IPS-NIHi7 (cell line): ENCODE measurements around the gene CASTOR1.
A peak's percentile ranks its signal among the peaks of the same experiment; 100 is the strongest.

Source experiments
- DNase-seq: peaks from one replicate; pipeline ENCODE4 v3.0.0; 2012; ENCODE audit warnings: mixed read lengths; ENCODE audit errors: extremely low spot score

Gene CASTOR1

DNA sequence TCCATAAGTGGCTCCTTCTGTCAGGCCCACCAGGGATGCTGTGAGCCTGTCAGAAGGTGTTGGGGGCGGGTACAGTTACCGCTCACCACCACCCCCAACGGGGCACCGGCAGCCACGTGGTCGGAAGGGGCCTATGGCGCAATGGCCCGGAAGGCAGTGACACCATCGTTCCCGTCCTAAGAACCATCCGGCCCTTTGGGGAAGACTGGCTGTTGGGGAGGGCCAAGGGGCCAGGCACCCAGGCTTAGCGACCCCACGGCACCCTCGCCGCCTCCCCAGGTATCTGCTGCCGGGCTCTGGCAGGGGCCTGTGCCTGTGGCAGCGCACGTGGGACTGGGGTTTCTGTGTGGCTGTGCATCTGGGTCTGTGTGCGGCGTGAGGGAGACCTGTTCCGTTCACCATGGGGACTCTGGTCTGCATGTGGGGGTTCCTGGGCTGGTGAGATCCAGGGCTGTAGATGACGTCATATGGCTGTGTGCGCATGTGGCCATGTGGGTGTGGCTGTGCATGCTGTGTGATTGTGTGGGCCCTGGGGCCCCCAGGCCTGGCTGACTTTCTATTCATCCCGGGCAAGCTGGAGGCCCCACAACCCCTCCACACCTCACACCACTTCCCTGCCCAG is 23.4 kb downstream of the CASTOR1 start:
- no peak for DNase-seq

- no peak for DNase-seq
Observed at GRCh38 chr22:30265131-30265720, 24.1 kb downstream of the CASTOR1 start.

GRCh38 chr22:30263883-30264282 is 25.4 kb downstream of the CASTOR1 start:
- DNase-seq, result no peak

GRCh38 chr22:30262917-30263741 is 26.2 kb downstream of the CASTOR1 start:
- DNase-seq, result peak; percentile 83

GRCh38 chr22:30262112-30262511 is 27.2 kb downstream of the CASTOR1 start:
- DNase-seq, result no peak

GRCh38 chr22:30261134-30261533 is 28.2 kb downstream of the CASTOR1 start:
- no peak for DNase-seq

DNA sequence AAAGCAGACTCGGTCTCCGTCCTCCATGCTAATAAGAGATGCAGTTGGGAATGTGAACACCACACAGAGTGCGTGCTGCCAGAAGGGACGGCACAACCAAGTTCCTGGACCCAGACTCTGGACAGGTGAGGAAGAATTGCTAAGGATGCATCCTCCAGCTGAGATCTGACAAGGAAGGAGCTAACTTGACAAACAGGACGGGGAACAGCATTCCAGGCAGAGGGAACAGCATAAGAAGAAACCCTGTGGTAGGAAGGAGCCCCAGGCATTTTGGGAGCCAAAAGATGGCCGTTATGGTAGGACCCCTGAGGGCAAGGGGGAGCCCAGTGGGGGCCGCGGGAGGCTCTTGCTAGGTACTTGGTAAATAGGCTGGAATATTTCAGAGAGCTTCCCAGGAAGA is 28.6 kb downstream of the CASTOR1 start:
- DNase-seq, result no peak

- DNase-seq, result no peak
Observed at GRCh38 chr22:30260276-30260675, 29.0 kb downstream of the CASTOR1 start.

DNA sequence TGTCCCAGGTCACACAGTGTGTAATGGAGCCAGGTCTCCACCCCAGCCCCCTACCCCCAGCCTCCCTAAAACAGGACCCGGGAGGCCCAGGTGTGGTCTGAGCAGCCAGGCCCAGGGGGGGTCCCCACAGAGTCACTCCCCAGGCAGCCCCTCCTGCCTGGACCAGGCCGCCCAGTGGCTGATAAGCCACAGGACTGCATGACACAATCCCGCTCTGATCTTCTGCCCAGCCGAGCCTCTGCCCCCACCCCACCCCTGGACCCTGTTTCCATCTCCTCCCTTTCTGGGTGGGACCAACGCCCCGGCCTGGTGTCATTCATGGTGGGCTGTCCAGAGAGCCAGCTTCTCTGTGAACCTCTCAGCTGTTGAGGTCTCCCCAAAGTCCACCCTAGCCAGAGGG is 35.0 kb downstream of the CASTOR1 start:
- DNase-seq, result no peak

GRCh38 chr22:30253205-30253852 is 36.0 kb downstream of the CASTOR1 start:
- no peak for DNase-seq

- no peak for DNase-seq
Observed at GRCh38 chr22:30252411-30253204, 36.7 kb downstream of the CASTOR1 start.

GRCh38 chr22:30251711-30252110 is 37.6 kb downstream of the CASTOR1 start:
- DNase-seq, result no peak

DNA sequence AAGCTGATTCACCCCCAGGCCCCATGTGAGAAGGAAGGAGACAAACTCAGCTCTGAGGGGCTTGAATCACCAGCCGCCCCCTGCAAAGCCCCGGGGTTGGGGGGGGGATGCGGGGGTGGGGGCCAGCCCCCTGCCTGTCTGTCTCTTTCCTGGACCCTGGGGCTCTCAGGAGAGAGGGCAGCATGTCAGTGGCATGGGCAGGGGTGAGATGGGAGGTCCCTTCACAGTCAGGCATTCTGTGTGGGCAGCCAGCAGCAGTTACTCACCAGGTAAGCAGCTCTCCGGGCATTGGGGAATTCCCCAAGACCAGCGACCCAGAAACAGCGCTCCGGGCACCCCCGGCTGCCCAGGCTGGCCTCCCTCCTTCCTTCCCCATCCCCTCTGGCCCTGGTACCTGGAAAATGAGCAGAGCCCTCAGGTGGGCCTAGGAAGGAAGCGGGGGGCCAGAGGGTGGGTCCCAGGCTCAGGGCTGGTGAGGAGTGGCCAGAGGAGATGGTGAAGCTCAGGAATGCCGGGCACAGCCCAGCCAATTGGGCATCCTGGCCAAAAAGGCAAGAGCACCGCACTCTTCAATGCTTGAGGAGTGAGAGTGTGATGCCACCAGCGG is 38.5 kb downstream of the CASTOR1 start:
- DNase-seq, result no peak

GRCh38 chr22:30250039-30250565 is 39.2 kb downstream of the CASTOR1 start:
- no peak for DNase-seq

DNA sequence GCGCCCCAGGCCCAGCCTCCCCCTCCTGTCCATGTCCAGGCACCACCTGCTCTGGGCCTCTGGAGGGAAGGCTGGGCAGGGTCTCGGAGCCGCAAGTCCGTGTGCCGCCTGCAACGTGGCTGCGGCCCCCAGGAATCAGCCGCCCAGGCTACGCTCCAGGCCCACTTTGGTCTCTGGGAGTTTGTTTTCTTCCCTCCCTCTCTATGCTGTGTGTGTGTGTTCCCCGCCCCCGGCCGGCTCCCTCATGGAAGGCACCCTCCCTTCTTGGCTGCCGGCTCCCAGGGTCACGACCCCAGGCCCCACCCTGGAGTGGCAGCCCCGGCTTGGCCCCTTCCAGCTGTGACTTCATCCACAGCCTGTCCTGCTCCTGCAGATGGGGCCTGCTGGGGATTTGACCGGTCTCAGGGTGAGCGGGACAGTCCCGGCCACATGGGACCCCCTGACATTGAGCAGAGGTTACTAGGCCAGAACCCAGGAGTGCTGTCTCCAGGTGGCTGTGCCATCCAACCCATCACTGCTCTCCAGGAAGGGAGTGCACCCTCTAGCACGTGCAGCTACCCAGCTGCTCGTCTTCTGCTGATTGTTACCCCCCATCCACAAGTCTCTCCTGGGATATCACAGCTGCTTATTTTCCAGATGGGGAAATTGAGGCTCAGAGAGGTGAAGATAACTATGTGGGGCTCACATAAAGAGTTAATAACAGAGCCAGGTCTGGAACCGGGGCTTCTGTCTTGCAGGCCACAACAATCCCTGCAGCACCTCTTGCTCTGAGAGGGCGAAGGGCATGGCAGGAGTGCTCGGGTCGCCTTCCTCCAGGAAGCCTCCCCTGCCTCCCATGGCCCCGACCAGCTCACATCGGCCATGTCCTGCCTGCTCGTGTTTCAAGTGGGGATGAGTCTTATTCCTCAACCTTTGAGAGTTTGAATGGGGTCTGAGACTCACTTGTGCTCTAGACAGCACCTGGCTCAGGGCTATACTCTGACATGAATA is 40.0 kb downstream of the CASTOR1 start:
- DNase-seq, result no peak

DNA sequence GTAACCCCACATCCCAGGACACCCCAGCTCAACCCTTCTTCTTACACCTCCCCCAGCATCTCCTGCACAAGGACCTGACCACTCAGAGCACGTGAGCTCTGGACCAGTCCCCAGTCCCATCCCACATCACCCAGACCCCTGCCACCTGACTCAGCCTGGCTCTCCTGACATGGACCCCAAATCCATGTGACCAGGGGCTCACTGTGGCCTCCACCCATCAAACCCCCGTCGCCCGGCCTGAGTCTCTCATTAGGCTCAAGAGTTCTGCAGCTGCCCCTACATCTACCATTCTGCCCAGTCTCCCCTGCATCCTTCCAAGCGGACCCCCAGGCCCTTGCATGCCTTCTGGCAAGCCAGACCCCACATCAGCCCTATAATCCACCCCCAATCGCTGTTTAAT is 40.8 kb downstream of the CASTOR1 start:
- DNase-seq, result no peak

DNA sequence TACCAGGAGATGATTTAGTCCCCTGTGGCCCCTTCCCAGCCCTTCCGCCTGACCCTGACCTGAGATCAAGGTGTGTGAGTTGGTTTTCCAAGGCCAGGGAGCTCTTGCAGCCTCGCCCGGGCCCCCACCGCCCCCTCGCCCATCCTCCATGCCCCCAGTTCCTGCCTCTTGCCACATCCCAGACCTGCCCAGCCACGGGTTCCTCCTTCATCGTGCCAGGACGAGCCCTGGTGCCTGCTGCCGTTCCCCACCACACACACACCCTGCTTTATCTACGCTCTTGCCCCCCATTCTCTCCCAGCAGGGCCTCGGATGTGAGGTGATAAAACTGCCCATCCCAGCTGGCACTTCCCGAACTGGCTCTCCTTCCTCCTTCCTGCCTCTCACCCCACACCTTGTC is 41.3 kb downstream of the CASTOR1 start:
- DNase-seq, result no peak

DNA sequence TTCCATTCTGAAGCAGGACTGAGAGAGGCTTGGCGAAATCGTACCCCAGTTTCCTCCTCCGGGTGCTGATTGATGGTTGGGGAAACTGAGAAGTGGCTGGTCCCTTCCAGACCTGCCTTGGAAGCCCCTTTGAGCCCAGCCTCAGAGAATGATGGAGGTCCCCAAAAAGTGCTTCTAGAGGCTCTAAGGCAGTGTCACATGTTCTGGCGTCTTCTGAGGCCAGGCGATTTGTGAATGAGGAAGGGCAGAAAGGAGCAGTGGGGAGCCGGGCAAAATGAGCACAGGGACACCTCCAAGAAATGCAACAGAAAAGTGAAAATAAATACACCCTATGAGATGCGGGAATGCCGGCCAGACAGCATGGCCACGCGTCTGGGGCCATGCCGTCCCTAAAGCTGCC is 41.7 kb downstream of the CASTOR1 start:
- DNase-seq, result no peak

DNA sequence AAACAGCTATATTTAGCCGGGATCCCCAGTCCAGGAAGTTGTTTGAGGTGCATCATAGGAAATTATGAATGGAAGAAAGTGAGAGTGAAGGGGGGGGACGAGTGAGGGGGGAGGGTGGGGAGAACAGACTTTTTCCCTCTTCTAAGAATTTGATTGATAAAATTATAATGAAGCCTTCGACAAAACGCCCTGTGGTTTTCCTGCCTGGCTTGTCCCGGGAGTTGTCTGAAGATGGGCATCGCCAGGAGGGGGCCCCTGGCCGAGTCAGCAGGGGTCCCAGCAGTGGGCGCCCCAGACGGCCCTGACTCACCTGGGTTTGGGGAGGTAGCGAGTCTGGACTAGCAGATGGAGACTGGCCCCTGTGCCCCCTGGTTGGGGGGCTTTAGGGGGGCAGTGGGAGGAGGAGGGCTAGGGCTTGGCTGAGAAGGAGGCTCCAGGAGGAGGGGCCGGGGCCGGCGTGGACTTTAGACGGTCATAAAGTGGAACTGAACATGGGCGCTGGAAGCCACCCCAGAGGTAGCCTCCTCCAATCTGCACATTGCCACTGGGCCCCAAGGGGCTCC is 42.4 kb downstream of the CASTOR1 start:
- DNase-seq, result no peak
